Glomerular endothelial cell (primary cell): ENCODE results near the gene XPA. TPM values are rescaled to one million over a fixed set of nuclear protein-coding genes. Genes with fewer than 3 reads are reported as not detected.
A peak's percentile ranks its signal among the peaks of the same experiment; 100 is the strongest.

Experiments
- DNase-seq: peaks from one replicate; pipeline ENCODE4 v3.0.0-alpha.2; 2011; ENCODE audit warnings: low read depth, low spot score; ENCODE audit errors: extremely low read depth
- total RNA-seq: library from RNA; depleted of rRNA; stranded (reverse); fragments of >200 nt; gene quantifications from 2 replicates; pipeline ENCODE4 v1.2.3, GENCODE V29; 2015

The XPA gene
- total RNA-seq, 1 donor from 2014 or later, result 9.4 TPM

GRCh38 chr9:97659771-97660170 is 37.4 kb downstream of the XPA start:
- no peak for DNase-seq

- no peak for DNase-seq
Observed at GRCh38 chr9:97658707-97659106, 38.4 kb downstream of the XPA start.

DNA sequence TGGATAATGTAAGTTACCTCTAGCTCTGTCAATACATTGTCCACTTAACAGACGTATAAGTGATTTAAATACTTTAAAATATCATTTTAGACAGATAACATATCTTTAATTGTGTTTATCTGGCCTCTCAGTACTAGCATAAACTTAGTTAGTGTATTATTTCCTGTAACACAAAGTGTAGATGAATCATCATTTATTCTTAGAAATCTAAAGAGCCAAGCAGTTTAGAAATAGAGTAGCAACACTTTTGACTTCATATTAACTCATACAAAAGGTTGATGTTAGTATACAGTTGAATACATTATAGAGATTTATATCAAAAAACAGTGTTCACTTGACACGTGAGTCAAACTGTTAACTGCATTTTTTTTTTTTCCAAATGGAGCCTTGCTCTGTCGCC is 45.5 kb downstream of the XPA start:
- DNase-seq, result no peak

- DNase-seq, result no peak
Observed at GRCh38 chr9:97647996-97648395, 49.1 kb downstream of the XPA start.

- DNase-seq, result no peak
Observed at GRCh38 chr9:97645720-97646119, 51.4 kb downstream of the XPA start.

DNA sequence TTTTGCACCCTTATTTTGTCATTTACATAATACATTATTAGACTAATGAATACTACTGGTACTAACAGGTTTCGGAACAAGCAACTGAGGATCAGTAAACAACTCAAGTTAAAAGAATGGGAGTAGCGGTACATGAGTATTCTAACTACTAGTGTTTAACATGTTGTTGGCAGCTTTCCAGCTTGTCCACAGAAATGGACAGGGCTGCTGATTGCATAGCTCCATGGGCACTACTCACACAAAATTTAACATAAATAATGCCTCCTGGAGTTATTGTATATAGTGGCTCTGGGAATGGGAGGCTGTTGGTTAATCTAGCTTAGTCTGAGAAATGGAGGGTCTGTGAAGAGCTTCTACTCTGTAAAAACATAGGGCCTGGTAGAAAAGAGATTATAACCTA is 56.8 kb downstream of the XPA start:
- DNase-seq, result no peak

GRCh38 chr9:97638666-97639065 is 58.5 kb downstream of the XPA start:
- DNase-seq, result no peak

DNA sequence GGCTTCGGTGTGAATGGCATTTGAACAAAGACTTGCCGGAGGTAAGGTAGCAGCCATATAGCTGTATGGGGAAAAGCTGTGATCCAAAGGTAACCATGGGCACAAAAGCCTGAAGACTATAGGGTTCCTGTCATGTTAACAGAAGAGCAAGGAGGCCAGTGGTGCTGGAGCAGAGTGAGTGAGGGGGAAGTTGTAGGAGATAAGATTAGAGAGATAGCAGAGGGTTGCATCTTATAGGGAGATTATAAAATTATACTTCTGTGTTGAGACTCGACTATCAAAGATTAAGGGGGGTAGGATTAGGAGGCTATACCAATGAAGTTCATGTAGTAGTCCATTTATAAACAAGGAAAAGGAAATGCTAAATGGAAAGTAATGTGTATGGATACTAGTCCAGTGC is 60.2 kb downstream of the XPA start:
- DNase-seq, result no peak

GRCh38 chr9:97635026-97635425 is 62.1 kb downstream of the XPA start:
- no peak for DNase-seq

DNA sequence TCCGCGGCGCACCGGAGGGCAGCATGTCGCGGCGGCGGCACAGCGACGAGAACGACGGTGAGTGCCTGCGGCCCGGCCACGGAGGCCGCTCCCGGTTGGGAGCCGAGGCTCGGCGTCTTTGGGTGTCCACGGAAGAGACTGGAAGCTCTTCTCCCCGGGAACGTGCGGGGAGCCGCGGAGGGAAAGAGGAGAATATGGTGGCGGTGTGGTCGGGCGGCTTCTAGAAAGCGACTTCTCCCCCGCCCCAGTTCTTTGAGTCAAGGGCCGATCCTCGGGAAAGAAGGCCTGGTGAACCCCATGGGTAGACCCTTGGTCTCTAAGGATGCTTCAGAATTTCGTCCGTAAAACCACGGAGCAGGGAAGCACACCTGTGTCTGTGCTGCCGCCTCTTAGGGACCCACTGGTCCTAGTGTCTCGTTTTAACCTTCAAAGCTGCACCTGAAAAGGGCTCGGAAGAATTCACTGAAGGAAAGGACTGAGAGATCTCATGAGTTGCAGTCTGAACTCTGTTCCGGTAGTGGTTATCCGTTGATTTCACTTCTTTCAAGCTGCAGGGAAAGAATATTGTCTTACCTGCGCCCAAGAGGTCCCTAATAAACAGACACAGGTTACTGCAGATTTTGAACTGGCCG is 63.2 kb downstream of the XPA start:
- no peak for DNase-seq

GRCh38 chr9:97632985-97633858 is 63.9 kb downstream of the XPA start, which contains the start of the genes NCBP1 and TSTD2:
TSS of gene NCBP1 (plus strand) at chr9:97633821. CDS start at chr9:97633882, 61 bp downstream.
TSS of gene TSTD2 (minus strand) at chr9:97633368. CDS start at chr9:97627562, 5,806 bp downstream.
- peak; percentile 90 for DNase-seq

GRCh38 chr9:97632248-97632984 is 64.7 kb downstream of the XPA start:
- peak; percentile 80 for DNase-seq

GRCh38 chr9:97630591-97630990 is 66.5 kb downstream of the XPA start:
- no peak for DNase-seq

- DNase-seq, result no peak
Observed at GRCh38 chr9:97629156-97629555, 68.0 kb downstream of the XPA start.

- no peak for DNase-seq
Observed at GRCh38 chr9:97628668-97629067, 68.5 kb downstream of the XPA start.

GRCh38 chr9:97627624-97628023 is 69.5 kb downstream of the XPA start:
- DNase-seq, result no peak

DNA sequence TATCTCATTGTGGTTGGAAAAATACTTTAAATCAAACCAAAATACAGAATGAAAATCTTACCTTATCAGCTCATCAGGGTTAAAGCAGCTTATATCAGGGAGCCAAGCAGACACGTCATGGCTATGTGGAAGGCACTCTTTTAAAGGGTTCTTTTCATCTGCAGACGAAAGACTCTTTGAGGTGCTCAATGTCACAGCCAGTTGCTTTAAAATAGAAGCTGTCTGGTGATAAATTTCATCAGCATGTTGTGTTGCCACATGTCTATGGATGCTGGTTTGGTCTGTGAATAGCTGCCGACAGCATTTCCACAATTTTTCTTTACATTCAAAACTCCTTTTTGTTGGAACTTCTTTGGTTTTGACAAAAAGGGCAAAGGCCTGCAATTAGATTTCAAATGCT is 71.5 kb downstream of the XPA start:
- DNase-seq, result no peak
